OCI-LY7 (cell line): ENCODE data around the gene OPRL1. TPM values are rescaled to one million over a fixed set of nuclear protein-coding genes. Genes with fewer than 3 reads are reported as not detected.

ENCODE experiments used
- BruUV-seq: library from RNA; stranded (reverse); fragments of 400-500 nt; replicated peaks from 2 replicates; lab custom pipeline; 2021; lab: Mats Ljungman, UMichigan
- CTCF ChIA-PET: fragments of 300-600 bp; sonication (Branson Sonifier 250); formaldehyde crosslinking; loops from one replicate; lab custom pipeline; 2022; ENCODE audit warnings: antibody characterized with exemption; ENCODE audit not compliant: unreplicated experiment; lab: Charles Lee
- POLR2A ChIA-PET: fragments of 300-600 bp; sonication (Branson Sonifier 250); formaldehyde crosslinking; loops from one replicate; lab custom pipeline; 2022; ENCODE audit warnings: antibody characterized with exemption; lab: Charles Lee
- DNase-seq: peaks from one replicate; pipeline ENCODE4 v3.0.0-alpha.2; 2015; ENCODE audit warnings: low spot score
- H2AFZ ChIP-seq: fragments of 200-600 bp; sonication (generic), shearing (Covaris generic); 2 replicates; pipeline ENCODE4 v1.6.1; 2014; ENCODE audit warnings: mild to moderate bottlenecking, antibody characterized with exemption, low read length, moderate library complexity
- H3K27ac ChIP-seq: fragments of 200-600 bp; sonication (generic); 2 replicates; pipeline ENCODE4 v1.5.1; 2014; ENCODE audit warnings: mixed run types, low read depth, mild to moderate bottlenecking, moderate library complexity, low read length, inconsistent platforms; ENCODE audit not compliant: poor library complexity, severe bottlenecking
- H3K36me3 ChIP-seq: fragments of 200-600 bp; sonication (generic); 2 replicates; pipeline ENCODE4 v1.6.1; 2014; ENCODE audit warnings: mild to moderate bottlenecking, antibody characterized with exemption, low read length, moderate library complexity, mixed read lengths; ENCODE audit not compliant: insufficient read depth
- H3K4me1 ChIP-seq: fragments of 200-600 bp; sonication (generic); 2 replicates; pipeline ENCODE4 v1.5.1; 2014; ENCODE audit warnings: mild to moderate bottlenecking, low read length; ENCODE audit not compliant: insufficient read depth, poor library complexity, severe bottlenecking
- H3K4me2 ChIP-seq: fragments of 200-600 bp; sonication (generic); 2 replicates; pipeline ENCODE4 v1.6.1; 2014; ENCODE audit warnings: mild to moderate bottlenecking, low read length
- H3K4me3 ChIP-seq: fragments of 200-600 bp; sonication (generic); 2 replicates; pipeline ENCODE4 v1.5.1; 2014; ENCODE audit warnings: mild to moderate bottlenecking, low read depth, low read length; ENCODE audit not compliant: poor library complexity, severe bottlenecking
- H3K79me2 ChIP-seq: fragments of 200-600 bp; sonication (generic); 2 replicates; pipeline ENCODE4 v1.6.1; 2016; ENCODE audit warnings: low read depth, mild to moderate bottlenecking, low read length, moderate library complexity, mixed read lengths; ENCODE audit not compliant: insufficient read depth
- H3K9me2 ChIP-seq: fragments of 200-600 bp; sonication (generic); 2 replicates; pipeline ENCODE4 v1.6.1; 2016; ENCODE audit warnings: mild to moderate bottlenecking, low read length, mixed read lengths; ENCODE audit not compliant: insufficient read depth
- H3K9me3 ChIP-seq: fragments of 200-600 bp; sonication (generic); 2 replicates; pipeline ENCODE4 v1.6.1; 2014; ENCODE audit warnings: mild to moderate bottlenecking, mixed run types, low read length, mixed read lengths
- H4K20me1 ChIP-seq: fragments of 200-600 bp; sonication (generic); 2 replicates; pipeline ENCODE4 v1.6.1; 2014; ENCODE audit warnings: mild to moderate bottlenecking, antibody characterized with exemption, low read length, moderate library complexity, mixed read lengths; ENCODE audit not compliant: insufficient read depth
- EZH2phosphoT487 ChIP-seq: fragments of 200-600 bp; sonication (generic); IDR thresholded peaks from 2 replicates; pipeline ENCODE4 v1.6.1; 2018; ENCODE audit warnings: low read depth, borderline replicate concordance, mild to moderate bottlenecking, mixed run types, antibody characterized with exemption, low read length, moderate library complexity, mixed read lengths
- intact Hi-C: fragments of 100-400 bp; cut with micrococcal nuclease; formaldehyde crosslinking; loops from one replicate; pipeline ENCODE4 v1.10.0; 2022; ENCODE audit not compliant: unreplicated experiment
- total RNA-seq, 2 experiments: library from RNA; depleted of rRNA in 1 of 2; stranded (reverse); fragments of >200 nt in 1 of 2; shearing (Covaris generic) in 1 of 2; gene quantifications; 2 replicates each; pipeline ENCODE4 v1.2.3, GENCODE V29; 2014 to 2022
- TF ChIP-seq, protein P1 (sequence below): fragments of 200-600 bp; sonication (generic); conservative IDR thresholded peaks from 2 replicates; pipeline ENCODE4 v1.5.1; 2014; ENCODE audit warnings: mild to moderate bottlenecking, antibody characterized with exemption, low read length, moderate library complexity, mixed read lengths

OPRL1 gene
- total RNA-seq, 2 experiments from 2014 or later, result 6.4 to 7.6 TPM

DNA sequence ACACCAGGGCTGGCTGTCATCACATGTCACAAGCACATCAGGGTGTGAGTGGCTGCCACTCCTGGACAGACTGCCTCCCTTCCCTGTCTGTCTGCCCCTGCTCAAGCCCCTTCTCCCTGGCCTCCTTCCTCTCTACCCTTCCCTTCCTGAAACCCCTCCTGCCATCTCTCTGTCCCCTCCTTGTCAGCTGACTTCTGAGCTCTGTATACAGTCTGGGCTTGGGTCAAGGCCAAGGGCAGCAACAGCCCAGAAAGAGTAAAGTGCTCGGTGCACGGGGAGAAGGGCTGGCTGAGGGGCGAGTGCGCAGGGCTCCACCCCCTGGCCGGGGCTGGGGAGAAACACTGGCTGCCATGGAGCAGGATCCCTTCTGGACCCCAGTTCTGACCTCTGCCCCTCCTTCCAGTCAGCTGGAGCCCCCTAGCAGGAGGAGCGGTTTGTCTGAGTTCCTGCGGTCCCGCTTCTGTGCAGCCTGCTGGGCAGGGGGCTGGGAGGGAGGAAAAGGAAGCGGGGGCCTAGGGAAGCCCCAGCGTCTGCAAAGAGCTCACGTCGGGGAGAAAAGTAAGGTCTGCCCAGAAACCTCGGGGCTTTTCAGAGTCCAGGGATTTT, 2.3 kb downstream of the OPRL1 start:
- TF ChIP-seq EZH2phosphoT487, result no peak
- TF ChIP-seq, protein P1, sequence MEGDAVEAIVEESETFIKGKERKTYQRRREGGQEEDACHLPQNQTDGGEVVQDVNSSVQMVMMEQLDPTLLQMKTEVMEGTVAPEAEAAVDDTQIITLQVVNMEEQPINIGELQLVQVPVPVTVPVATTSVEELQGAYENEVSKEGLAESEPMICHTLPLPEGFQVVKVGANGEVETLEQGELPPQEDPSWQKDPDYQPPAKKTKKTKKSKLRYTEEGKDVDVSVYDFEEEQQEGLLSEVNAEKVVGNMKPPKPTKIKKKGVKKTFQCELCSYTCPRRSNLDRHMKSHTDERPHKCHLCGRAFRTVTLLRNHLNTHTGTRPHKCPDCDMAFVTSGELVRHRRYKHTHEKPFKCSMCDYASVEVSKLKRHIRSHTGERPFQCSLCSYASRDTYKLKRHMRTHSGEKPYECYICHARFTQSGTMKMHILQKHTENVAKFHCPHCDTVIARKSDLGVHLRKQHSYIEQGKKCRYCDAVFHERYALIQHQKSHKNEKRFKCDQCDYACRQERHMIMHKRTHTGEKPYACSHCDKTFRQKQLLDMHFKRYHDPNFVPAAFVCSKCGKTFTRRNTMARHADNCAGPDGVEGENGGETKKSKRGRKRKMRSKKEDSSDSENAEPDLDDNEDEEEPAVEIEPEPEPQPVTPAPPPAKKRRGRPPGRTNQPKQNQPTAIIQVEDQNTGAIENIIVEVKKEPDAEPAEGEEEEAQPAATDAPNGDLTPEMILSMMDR, result peak; percentile 45; the same call in 1 of the 2 replicates
- Histone ChIP-seq H4K20me1 (no peaks in the 10 kb centered on the region), H3K9me2 (no peaks in the 10 kb centered on the region), H3K79me2 (peaks cover 7% of the 10 kb centered on the region; the same call in 1 of the 2 replicates), H3K4me1 (peaks cover 32% of the 10 kb centered on the region), H3K36me3 (no peaks in the 10 kb centered on the region), H2AFZ (no peak overlapping the region), H3K4me3 (no peak overlapping the region), H3K27ac (no peak overlapping the region), H3K9me3 (no peaks in the 10 kb centered on the region), H3K4me2 (no peak overlapping the region)
- no TSS peak for BruUV-seq
- ChIA-PET CTCF (no interaction called here), POLR2A (no interaction called here)
- DNase-seq, result no peak
- intact Hi-C loops, result no loop called here

DNA sequence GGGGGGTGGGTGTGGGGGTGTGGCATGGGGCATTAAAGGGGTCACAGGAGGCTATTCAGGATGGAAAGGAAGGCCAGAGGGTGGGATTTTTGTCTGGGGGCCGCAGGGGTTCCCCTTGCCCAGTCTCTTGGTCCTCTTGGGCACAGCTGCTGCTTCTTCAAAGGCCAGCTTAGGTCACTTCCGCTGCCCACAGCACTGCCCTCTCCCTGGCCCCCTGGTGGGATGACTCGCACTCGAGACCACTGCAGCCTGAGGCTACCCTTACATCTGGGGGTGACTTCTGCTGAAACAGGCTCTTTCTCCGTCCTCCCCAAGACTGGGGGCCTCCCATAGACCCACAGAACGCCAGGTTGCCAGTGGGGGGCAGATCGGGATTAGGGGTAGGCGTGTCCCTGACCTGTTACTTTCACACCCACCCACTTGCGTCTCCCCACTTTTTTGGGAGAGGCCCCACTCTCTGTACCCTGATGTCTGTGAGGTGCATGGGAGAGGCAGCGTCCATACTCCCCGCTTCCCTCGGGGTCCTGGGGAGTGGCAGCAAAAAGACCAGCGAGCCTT, 3.0 kb downstream of the OPRL1 start:
- intact Hi-C loops, result loop anchor here (1.0 kb wide), 2 partner anchors 29 to 37 kb away; no protein-coding TSS in a partner anchor
- peaks cover 25% of the 10 kb centered on the region for H3K4me1 ChIP-seq
- BruUV-seq, result no TSS peak
- no peak overlapping the region for H2AFZ ChIP-seq
- H3K9me3 ChIP-seq, result no peaks in the 10 kb centered on the region
- ChIA-PET CTCF (interaction anchor here (0.6 kb wide), 1 partner anchor 133 kb away, joined by 3 read pairs; no protein-coding TSS in a partner anchor), POLR2A (no interaction called here)
- DNase-seq, result no peak
- peak overlapping the region; percentile 72 for H3K4me2 ChIP-seq
- H3K27ac ChIP-seq, result no peak overlapping the region
- H3K79me2 ChIP-seq, result peaks cover 7% of the 10 kb centered on the region; the same call in 1 of the 2 replicates
- H3K4me3 ChIP-seq, result peak overlapping the region; percentile 45
- TF ChIP-seq, protein P1, result no peak
- TF ChIP-seq EZH2phosphoT487, result no peak
- H3K9me2 ChIP-seq, result no peaks in the 10 kb centered on the region
- no peaks in the 10 kb centered on the region for H3K36me3 ChIP-seq
- no peaks in the 10 kb centered on the region for H4K20me1 ChIP-seq

DNA sequence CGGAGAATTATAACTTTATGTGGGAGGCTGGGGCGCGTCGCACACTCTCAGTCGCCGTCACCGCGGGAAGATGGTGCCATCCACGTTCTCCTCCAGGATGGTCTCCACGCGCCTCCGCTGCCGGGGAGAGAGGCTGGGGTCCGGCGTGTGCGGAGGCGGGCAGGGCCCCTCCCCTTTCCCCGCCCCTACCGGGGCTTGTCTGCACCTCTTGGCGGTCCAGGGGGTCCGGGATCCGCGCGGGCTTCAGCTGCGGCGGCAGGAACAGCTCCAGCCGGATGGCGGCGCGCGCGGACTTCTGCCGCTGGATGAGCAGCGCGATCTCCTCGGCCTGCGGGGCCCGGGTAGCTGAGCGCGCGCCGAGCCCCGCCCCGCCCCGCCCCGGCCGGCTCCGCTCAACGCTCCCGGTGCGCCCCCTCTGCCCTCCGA, 3.5 kb downstream of the OPRL1 start:
- no peak overlapping the region for H2AFZ ChIP-seq
- no peaks in the 10 kb centered on the region for H3K9me3 ChIP-seq
- ChIA-PET CTCF (interaction anchor here (0.6 kb wide), 1 partner anchor 132 kb away, joined by 3 read pairs; no protein-coding TSS in a partner anchor), POLR2A (no interaction called here)
- H3K9me2 ChIP-seq, result no peaks in the 10 kb centered on the region
- H3K4me1 ChIP-seq, result peaks cover 21% of the 10 kb centered on the region
- no peaks in the 10 kb centered on the region for H4K20me1 ChIP-seq
- intact Hi-C loops, result loop anchor here (1.0 kb wide), 2 partner anchors 29 to 37 kb away; no protein-coding TSS in a partner anchor
- DNase-seq, result peak; percentile 66
- BruUV-seq, result no TSS peak
- no peaks in the 10 kb centered on the region for H3K36me3 ChIP-seq
- peak overlapping the region; percentile 72 for H3K4me2 ChIP-seq
- peak overlapping the region; percentile 45 for H3K4me3 ChIP-seq
- no peak overlapping the region for H3K27ac ChIP-seq
- peaks cover 7% of the 10 kb centered on the region; the same call in 1 of the 2 replicates for H3K79me2 ChIP-seq
- TF ChIP-seq, protein P1, result peak; percentile 62
- TF ChIP-seq EZH2phosphoT487, result no peak
